AML-193 (cell line): Measurements from ENCODE around the gene FRMPD2.
"Not testable (repeated sequence)": the region's sequence is repeated elsewhere in the genome, so short reads cannot be mapped to it uniquely, and the experiment has no call there.

Experiments
- DNase-seq, 2 experiments: peaks; one replicate each; lab custom pipeline; 2025; lab: John Stamatoyannopoulos, UW

FRMPD2 gene

GRCh38 chr10:48126251-48126650, 148.2 kb downstream of the FRMPD2 start:
- not testable (repeated sequence) for DNase-seq

- not testable (repeated sequence) for DNase-seq
Measured at GRCh38 chr10:48125631-48126030, 148.9 kb downstream of the FRMPD2 start.

- DNase-seq: not testable (repeated sequence)
Measured at GRCh38 chr10:48122618-48123017, 151.9 kb downstream of the FRMPD2 start.

GRCh38 chr10:48110277-48110676, 164.2 kb downstream of the FRMPD2 start:
- not testable (repeated sequence) for DNase-seq
